Muscle layer of colon (tissue), 2 donors: ENCODE data around the gene TCEANC2.
"Not testable (repeated sequence)": the region's sequence is repeated elsewhere in the genome, so short reads cannot be mapped to it uniquely, and the experiment has no call there.

ENCODE experiments used
- H3K27ac ChIP-seq: one replicate; pipeline ENCODE4 v1.7.0; 2013; ENCODE audit warnings: low read depth, mild to moderate bottlenecking, low read length, moderate library complexity
- H3K27me3 ChIP-seq, 2 donors: one replicate each; pipeline ENCODE4 v1.7.0; 2013; ENCODE audit warnings: low read length in 2 of 2, mild to moderate bottlenecking in 2 of 2; ENCODE audit not compliant: insufficient read depth in 2 of 2, control insufficient read depth in 1 of 2
- H3K36me3 ChIP-seq: one replicate; pipeline ENCODE4 v1.7.0; 2013; ENCODE audit warnings: mild to moderate bottlenecking, low read length; ENCODE audit not compliant: insufficient read depth
- H3K4me1 ChIP-seq: one replicate; pipeline ENCODE4 v1.7.0; 2013; ENCODE audit warnings: mild to moderate bottlenecking, low read length; ENCODE audit not compliant: insufficient read depth
- H3K4me3 ChIP-seq, 2 donors: one replicate each; pipeline ENCODE4 v1.7.0; 2013; ENCODE audit warnings: low read length in 2 of 2, low read depth in 1 of 2, mild to moderate bottlenecking in 1 of 2, moderate library complexity in 1 of 2
- H3K9ac ChIP-seq: one replicate; pipeline ENCODE4 v1.7.0; 2013; ENCODE audit warnings: low read length
- H3K9me3 ChIP-seq: one replicate; pipeline ENCODE4 v1.7.0; 2013; ENCODE audit warnings: mild to moderate bottlenecking, low read length
- donor health status: abdominal sarcoma.
- donor health status: Adenocarcinoma of cecum.

Gene TCEANC2

GRCh38 chr1:54052934-54053744 lies at the start of gene TCEANC2, which contains the start of gene TMEM59:
Gene TCEANC2, plus strand, starts transcription at chr1:54053608. Its CDS starts 815 bp downstream, at chr1:54054423.
Gene TMEM59, minus strand, starts transcription at chr1:54053204. Its CDS starts 16 bp downstream, at chr1:54053188.
- Histone ChIP-seq H3K27me3 (no peaks in the 10 kb centered on the region), H3K27ac (peak within 1 kb of the TSS; percentile 75), H3K9ac (peak within 1 kb of the TSS; percentile 86), H3K4me3 (peak within 1 kb of the TSS; percentile 82 to 96), H3K9me3 (no peaks in the 10 kb centered on the region), H3K4me1 (peaks cover 31% of the 10 kb centered on the region), H3K36me3 (no peaks in the 10 kb centered on the region)

DNA sequence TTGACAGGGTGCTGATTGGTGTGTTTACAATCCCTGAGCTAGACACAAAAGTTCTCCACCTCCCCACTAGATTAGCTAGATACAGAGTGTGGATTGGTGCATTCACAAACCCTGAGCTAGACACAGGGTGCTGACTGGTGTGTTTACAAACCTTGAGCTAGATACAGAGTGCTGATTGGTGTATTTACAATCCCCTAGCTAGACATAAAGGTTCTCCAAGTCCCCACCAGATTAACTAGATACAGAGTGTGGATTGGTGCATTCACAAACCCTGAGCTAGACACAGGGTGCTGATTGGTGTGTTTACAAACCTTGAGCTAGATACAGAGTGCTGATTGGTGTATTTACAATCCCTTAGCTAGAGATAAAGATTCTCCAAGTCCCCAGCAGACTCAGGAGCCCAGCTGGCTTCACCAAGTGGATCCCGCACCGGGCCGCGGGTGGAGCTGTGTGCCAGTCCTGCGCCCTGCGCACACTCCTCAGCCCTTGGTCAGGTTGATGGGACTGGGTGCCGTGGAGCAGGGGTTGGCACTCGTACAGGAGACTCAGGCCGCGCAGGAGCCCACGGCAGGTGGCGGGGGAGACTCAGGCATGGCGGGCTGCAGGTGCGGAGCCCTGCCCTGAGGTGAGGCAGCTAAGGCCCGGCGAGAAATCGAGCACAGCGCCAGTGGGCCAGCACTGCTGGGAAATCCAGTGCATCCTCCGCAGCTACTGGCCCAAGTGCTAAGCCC lies 49.5 kb upstream of the TCEANC2 start:
- H3K4me3 ChIP-seq, H3K9me3 ChIP-seq, H3K9ac ChIP-seq, H3K27ac ChIP-seq, H3K27me3 ChIP-seq, H3K36me3 ChIP-seq, H3K4me1 ChIP-seq: not testable (repeated sequence)

- Histone ChIP-seq H3K9me3 (no peaks in the 10 kb centered on the region), H3K36me3 (no peaks in the 10 kb centered on the region), H3K9ac (no peak overlapping the region), H3K4me1 (no peaks in the 10 kb centered on the region), H3K27ac (no peak overlapping the region), H3K4me3 (no peak overlapping the region), H3K27me3 (no peaks in the 10 kb centered on the region)
These were observed 48.8 kb upstream of the TCEANC2 start for GRCh38 chr1:54004481-54005049.

GRCh38 chr1:54006508-54006907 lies 46.9 kb upstream of the TCEANC2 start:
- Histone ChIP-seq H3K36me3 (no peaks in the 10 kb centered on the region), H3K4me1 (no peaks in the 10 kb centered on the region), H3K27ac (no peak overlapping the region), H3K27me3 (no peaks in the 10 kb centered on the region), H3K9me3 (no peaks in the 10 kb centered on the region), H3K9ac (no peak overlapping the region), H3K4me3 (no peak overlapping the region)

- Histone ChIP-seq H3K4me3 (no peak overlapping the region), H3K9me3 (no peaks in the 10 kb centered on the region), H3K4me1 (no peaks in the 10 kb centered on the region), H3K36me3 (no peaks in the 10 kb centered on the region), H3K27ac (no peak overlapping the region), H3K27me3 (no peaks in the 10 kb centered on the region), H3K9ac (no peak overlapping the region)
These were observed 45.8 kb upstream of the TCEANC2 start for GRCh38 chr1:54007613-54008012.

- Histone ChIP-seq H3K27ac (no peak overlapping the region), H3K36me3 (no peaks in the 10 kb centered on the region), H3K27me3 (peaks cover 0 to 9% of the 10 kb centered on the region in 2 donors), H3K4me3 (no peak overlapping the region), H3K9me3 (no peaks in the 10 kb centered on the region), H3K4me1 (no peaks in the 10 kb centered on the region), H3K9ac (no peak overlapping the region)
These were observed 44.5 kb upstream of the TCEANC2 start for GRCh38 chr1:54008876-54009275.

GRCh38 chr1:54009406-54009805 lies 44.0 kb upstream of the TCEANC2 start:
- Histone ChIP-seq H3K27me3 (peaks cover 0 to 13% of the 10 kb centered on the region in 2 donors), H3K9me3 (no peaks in the 10 kb centered on the region), H3K4me3 (no peak overlapping the region), H3K36me3 (no peaks in the 10 kb centered on the region), H3K9ac (no peak overlapping the region), H3K27ac (no peak overlapping the region), H3K4me1 (no peaks in the 10 kb centered on the region)

- H3K9me3 ChIP-seq = no peaks in the 10 kb centered on the region
- H3K27ac ChIP-seq = no peak overlapping the region
- no peak overlapping the region for H3K4me3 ChIP-seq
- no peaks in the 10 kb centered on the region for H3K4me1 ChIP-seq
- H3K27me3 ChIP-seq = peaks cover 0 to 13% of the 10 kb centered on the region in 2 donors
- H3K36me3 ChIP-seq = no peaks in the 10 kb centered on the region
- no peak overlapping the region for H3K9ac ChIP-seq
These were observed 42.8 kb upstream of the TCEANC2 start for GRCh38 chr1:54010415-54011117.

DNA sequence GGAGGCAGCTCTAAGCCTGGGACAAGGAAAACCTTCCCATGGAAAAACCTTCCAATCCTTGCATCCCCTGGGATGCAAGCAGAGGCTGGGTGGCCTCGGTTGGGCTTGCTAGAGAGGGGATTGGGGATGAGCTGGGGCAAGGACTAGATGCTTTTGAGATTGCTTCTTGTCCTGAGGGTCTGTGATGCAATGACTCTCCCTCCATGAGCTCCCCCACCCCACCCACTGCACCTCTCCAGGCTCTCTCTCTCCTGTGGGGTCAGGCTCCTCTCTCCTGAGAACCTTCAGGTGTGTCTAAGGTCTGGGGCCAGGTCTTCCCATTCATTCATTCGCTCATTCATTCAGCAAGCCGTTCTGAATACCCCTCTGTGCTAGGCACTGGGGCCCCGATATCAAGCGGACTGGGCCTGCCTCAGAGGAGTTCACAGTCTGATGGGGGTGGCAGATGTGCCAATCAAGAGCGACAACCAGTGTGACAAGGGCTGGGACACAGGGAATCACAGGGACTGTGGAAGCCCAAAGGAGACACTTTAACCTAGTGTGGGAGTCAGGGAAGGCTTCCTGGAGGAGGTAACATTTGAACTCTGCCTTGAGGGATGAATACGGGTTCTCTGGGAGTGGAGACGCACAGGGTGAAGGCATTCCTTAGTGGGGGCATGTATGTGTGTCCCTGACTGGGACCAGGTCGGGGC lies 41.9 kb upstream of the TCEANC2 start:
- no peaks in the 10 kb centered on the region for H3K9me3 ChIP-seq
- no peaks in the 10 kb centered on the region for H3K36me3 ChIP-seq
- no peaks in the 10 kb centered on the region for H3K4me1 ChIP-seq
- H3K27me3 ChIP-seq = peaks cover 0 to 13% of the 10 kb centered on the region in 2 donors
- no peak overlapping the region for H3K9ac ChIP-seq
- no peak overlapping the region for H3K27ac ChIP-seq
- H3K4me3 ChIP-seq = no peak overlapping the region

DNA sequence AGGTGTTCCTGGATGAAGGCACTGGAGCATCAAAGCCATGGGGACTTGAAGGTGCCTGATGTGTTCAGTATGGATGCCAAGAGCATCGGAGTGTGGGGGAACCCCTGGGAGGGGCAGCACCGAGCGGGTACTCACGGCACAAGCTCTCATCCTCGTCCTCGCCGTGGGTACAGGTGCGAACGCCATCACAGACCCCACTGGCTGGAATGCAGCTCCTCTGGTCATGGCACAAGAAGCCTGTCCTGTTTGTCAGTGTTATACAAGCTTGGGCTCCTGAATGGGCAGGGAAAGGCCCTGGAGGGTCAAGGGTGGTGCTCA lies 41.4 kb upstream of the TCEANC2 start:
- H3K9me3 ChIP-seq = no peaks in the 10 kb centered on the region
- H3K9ac ChIP-seq = no peak overlapping the region
- H3K27ac ChIP-seq = no peak overlapping the region
- no peak overlapping the region for H3K4me3 ChIP-seq
- H3K36me3 ChIP-seq = no peaks in the 10 kb centered on the region
- no peaks in the 10 kb centered on the region for H3K4me1 ChIP-seq
- peaks cover 0 to 13% of the 10 kb centered on the region in 2 donors for H3K27me3 ChIP-seq

DNA sequence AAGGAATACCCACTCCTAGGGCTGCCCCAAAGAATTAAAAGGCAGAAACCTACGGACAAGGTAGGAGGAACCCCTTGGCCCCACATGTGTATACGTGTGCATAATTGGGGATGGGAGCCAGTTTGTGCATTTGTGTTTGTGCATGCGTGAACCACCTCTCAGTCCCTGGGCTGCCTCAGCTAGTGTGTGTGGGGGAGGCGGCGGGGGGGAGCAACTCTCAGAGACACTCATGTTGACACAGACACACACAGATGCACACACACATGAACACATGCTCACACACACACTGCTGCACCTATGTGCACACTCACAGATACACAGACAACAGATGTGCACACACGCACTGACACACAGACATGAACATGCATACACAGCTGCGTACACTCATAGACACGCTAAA lies 40.5 kb upstream of the TCEANC2 start:
- H3K4me3 ChIP-seq = no peak overlapping the region
- H3K9ac ChIP-seq = no peak overlapping the region
- H3K27me3 ChIP-seq = peaks cover 0 to 13% of the 10 kb centered on the region in 2 donors
- no peaks in the 10 kb centered on the region for H3K9me3 ChIP-seq
- H3K36me3 ChIP-seq = no peaks in the 10 kb centered on the region
- no peak overlapping the region for H3K27ac ChIP-seq
- H3K4me1 ChIP-seq = no peaks in the 10 kb centered on the region
